ENCODE results near the gene EVA1B. TPM values are rescaled to one million over a fixed set of nuclear protein-coding genes. Genes with fewer than 3 reads are reported as not detected.

Gene EVA1B
- total RNA-seq, 1 donor from 2014 or later: 115 TPM

- DNase-seq (ENCODE audit: extremely low spot score, unreplicated experiment): no peak
- Mint-ChIP-seq H3K9me3 (ENCODE audit: unreplicated experiment) (no peaks in the 10 kb centered on the region), H3K4me1 (ENCODE audit: unreplicated experiment) (peaks cover 46% of the 10 kb centered on the region), H3K27me3 (ENCODE audit: unreplicated experiment) (no peaks in the 10 kb centered on the region), H3K27ac (ENCODE audit: unreplicated experiment) (no peak overlapping the region), H3K36me3 (ENCODE audit: unreplicated experiment) (no peaks in the 10 kb centered on the region), H3K4me3 (ENCODE audit: unreplicated experiment) (no peak overlapping the region)
- no peak for TF ChIP-seq CTCF (IDR thresholded peaks at IDR 0.05)
Measured at GRCh38 chr1:36328713-36329112, 5.3 kb upstream of the EVA1B start.

- H3K4me1 Mint-ChIP-seq (ENCODE audit: unreplicated experiment): peaks cover 47% of the 10 kb centered on the region
- H3K4me3 Mint-ChIP-seq (ENCODE audit: unreplicated experiment): no peak overlapping the region
- H3K27me3 Mint-ChIP-seq (ENCODE audit: unreplicated experiment): no peaks in the 10 kb centered on the region
- H3K27ac Mint-ChIP-seq (ENCODE audit: unreplicated experiment): peak overlapping the region; percentile 64
- H3K9me3 Mint-ChIP-seq (ENCODE audit: unreplicated experiment): no peaks in the 10 kb centered on the region
- H3K36me3 Mint-ChIP-seq (ENCODE audit: unreplicated experiment): no peaks in the 10 kb centered on the region
- no peak for DNase-seq (ENCODE audit: extremely low spot score, unreplicated experiment)
- no peak for TF ChIP-seq CTCF (IDR thresholded peaks at IDR 0.05)
Measured at GRCh38 chr1:36328088-36328480, 4.6 kb upstream of the EVA1B start.

- DNase-seq (ENCODE audit: extremely low spot score, unreplicated experiment): no peak
- no peak for TF ChIP-seq CTCF (IDR thresholded peaks at IDR 0.05)
- no peaks in the 10 kb centered on the region for H3K9me3 Mint-ChIP-seq (ENCODE audit: unreplicated experiment)
- peak overlapping the region; percentile 64 for H3K27ac Mint-ChIP-seq (ENCODE audit: unreplicated experiment)
- no peaks in the 10 kb centered on the region for H3K36me3 Mint-ChIP-seq (ENCODE audit: unreplicated experiment)
- peaks cover 49% of the 10 kb centered on the region for H3K4me1 Mint-ChIP-seq (ENCODE audit: unreplicated experiment)
- no peak overlapping the region for H3K4me3 Mint-ChIP-seq (ENCODE audit: unreplicated experiment)
- H3K27me3 Mint-ChIP-seq (ENCODE audit: unreplicated experiment): no peaks in the 10 kb centered on the region
Measured at GRCh38 chr1:36327421-36328087, 4.1 kb upstream of the EVA1B start.

- H3K4me1 Mint-ChIP-seq (ENCODE audit: unreplicated experiment): peaks cover 53% of the 10 kb centered on the region
- no peaks in the 10 kb centered on the region for H3K9me3 Mint-ChIP-seq (ENCODE audit: unreplicated experiment)
- H3K27me3 Mint-ChIP-seq (ENCODE audit: unreplicated experiment): no peaks in the 10 kb centered on the region
- H3K4me3 Mint-ChIP-seq (ENCODE audit: unreplicated experiment): no peak overlapping the region
- no peak overlapping the region for H3K27ac Mint-ChIP-seq (ENCODE audit: unreplicated experiment)
- DNase-seq (ENCODE audit: extremely low spot score, unreplicated experiment): no peak
- no peaks in the 10 kb centered on the region for H3K36me3 Mint-ChIP-seq (ENCODE audit: unreplicated experiment)
- TF ChIP-seq CTCF (IDR thresholded peaks at IDR 0.05): no peak
Measured at GRCh38 chr1:36326499-36326898, 3.1 kb upstream of the EVA1B start.

- H3K4me3 Mint-ChIP-seq (ENCODE audit: unreplicated experiment): peak overlapping the region; percentile 76
- peak overlapping the region; percentile 94 for H3K27ac Mint-ChIP-seq (ENCODE audit: unreplicated experiment)
- H3K9me3 Mint-ChIP-seq (ENCODE audit: unreplicated experiment): no peaks in the 10 kb centered on the region
- DNase-seq (ENCODE audit: extremely low spot score, unreplicated experiment): no peak
- TF ChIP-seq CTCF (IDR thresholded peaks at IDR 0.05): no peak
- no peaks in the 10 kb centered on the region for H3K27me3 Mint-ChIP-seq (ENCODE audit: unreplicated experiment)
- no peaks in the 10 kb centered on the region for H3K36me3 Mint-ChIP-seq (ENCODE audit: unreplicated experiment)
- peaks cover 61% of the 10 kb centered on the region for H3K4me1 Mint-ChIP-seq (ENCODE audit: unreplicated experiment)
Measured at GRCh38 chr1:36324353-36324703, 883 bp upstream of the EVA1B start.
